Smooth muscle cell (in vitro differentiated cells): Measurements from ENCODE around the gene CXCL8. TPM values are rescaled to one million over a fixed set of nuclear protein-coding genes. Genes with fewer than 3 reads are reported as not detected.
A peak's percentile ranks its signal among the peaks of the same experiment; 100 is the strongest.

Source experiments
- DNase-seq: peaks from one replicate; lab custom pipeline; 2025; ENCODE audit not compliant: unreplicated experiment; lab: John Stamatoyannopoulos, UW
- H2AFZ ChIP-seq: fragments of 200-600 bp; sonication (generic); 2 replicates; pipeline ENCODE4 v1.6.0; 2016; ENCODE audit warnings: antibody characterized with exemption, low read depth, mild to moderate bottlenecking
- H3F3A ChIP-seq: fragments of 200-600 bp; sonication (generic); 2 replicates; pipeline ENCODE4 v1.6.0; 2017; ENCODE audit warnings: antibody characterized with exemption, low read depth
- H3K27ac ChIP-seq: fragments of 200-600 bp; sonication (generic); 2 replicates; pipeline ENCODE4 v1.5.1; 2016; ENCODE audit warnings: low read depth, mild to moderate bottlenecking
- H3K27me3 ChIP-seq: fragments of 200-600 bp; sonication (generic); 2 replicates; pipeline ENCODE4 v1.6.1; 2016; ENCODE audit warnings: low read depth, mild to moderate bottlenecking
- H3K36me3 ChIP-seq: fragments of 200-600 bp; sonication (generic); 2 replicates; pipeline ENCODE4 v1.5.1; 2016; ENCODE audit warnings: low read depth
- H3K4me1 ChIP-seq: fragments of 200-600 bp; sonication (generic); 2 replicates; pipeline ENCODE4 v1.5.1; 2016; ENCODE audit warnings: low read depth
- H3K4me2 ChIP-seq: fragments of 200-600 bp; sonication (generic); 2 replicates; pipeline ENCODE4 v1.6.0; 2016; ENCODE audit warnings: mild to moderate bottlenecking
- H3K4me3 ChIP-seq: fragments of 200-600 bp; sonication (generic); 2 replicates; pipeline ENCODE4 v1.5.1; 2016; ENCODE audit warnings: mild to moderate bottlenecking
- H3K79me2 ChIP-seq: fragments of 200-600 bp; sonication (generic); 2 replicates; pipeline ENCODE4 v1.6.0; 2016; ENCODE audit warnings: low read depth, mild to moderate bottlenecking
- H3K9ac ChIP-seq: fragments of 200-600 bp; sonication (generic); 2 replicates; pipeline ENCODE4 v1.6.0; 2016; ENCODE audit warnings: low read depth
- H3K9me3 ChIP-seq: fragments of 200-600 bp; sonication (generic); replicated peaks from 2 replicates; pipeline ENCODE4 v1.5.1; 2016; ENCODE audit warnings: low read depth
- H4K20me1 ChIP-seq: fragments of 200-600 bp; sonication (generic); 2 replicates; pipeline ENCODE4 v1.6.0; 2016; ENCODE audit warnings: low read depth
- CTCF ChIP-seq: fragments of 200-600 bp; sonication (generic); IDR thresholded peaks from 2 replicates; pipeline ENCODE4 v1.5.1; 2017; ENCODE audit warnings: borderline replicate concordance, mild to moderate bottlenecking, antibody characterized with exemption; ENCODE audit not compliant: insufficient read depth, poor library complexity, severe bottlenecking
- WGBS: methylation state at CpG from one replicate; pipeline ENCODE4 v1.1.7; 2016; ENCODE audit warnings: low lambda C conversion rate; 5-methylcytosine and 5-hydroxymethylcytosine counted together
- polyA plus RNA-seq: library from polyadenylated mRNA; unstranded; fragments of >200 nt; fragmentation: Nextera tagmentation; extraction: Ambion mirVana; gene quantifications from 2 replicates; pipeline ENCODE4 v1.2.1, GENCODE V29; 2016
- total RNA-seq: library from RNA; depleted of rRNA; stranded (reverse); fragments of >200 nt; gene quantifications from 2 replicates; pipeline ENCODE4 v1.2.3, GENCODE V29; 2014

CXCL8 gene
- total and polyA plus RNA-seq, 2 experiments from 2014 or later = 8.7 to 37.9 TPM

DNA sequence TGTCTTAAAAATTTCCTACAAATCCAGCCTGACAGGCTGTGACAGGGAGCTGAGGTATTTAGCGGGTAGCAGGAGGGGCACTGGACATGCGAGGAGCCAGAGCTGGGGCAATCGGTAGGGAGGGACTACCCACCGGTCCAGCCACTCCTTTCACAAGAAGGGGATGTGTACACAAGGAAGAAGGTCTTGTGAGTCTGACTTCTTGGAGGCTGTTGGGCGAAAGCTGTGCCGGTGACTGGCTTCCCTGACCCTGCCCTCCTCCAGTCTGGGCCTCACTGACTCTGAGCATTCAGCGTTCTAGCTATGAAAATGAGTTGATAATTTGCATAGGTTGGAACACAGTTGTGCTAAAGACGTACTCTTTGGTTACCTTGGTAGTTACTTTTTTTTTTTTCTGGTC is 12.7 kb upstream of the CXCL8 start:
- no peaks in the 10 kb centered on the region for H3F3A ChIP-seq
- H3K4me2 ChIP-seq = no peak overlapping the region
- no peaks in the 10 kb centered on the region for H4K20me1 ChIP-seq
- no peak overlapping the region for H3K27ac ChIP-seq
- no peak overlapping the region for H3K9ac ChIP-seq
- H3K79me2 ChIP-seq = no peaks in the 10 kb centered on the region
- no peak overlapping the region for H2AFZ ChIP-seq
- DNase-seq = no peak
- H3K4me3 ChIP-seq = no peak overlapping the region
- H3K4me1 ChIP-seq = peaks cover 10% of the 10 kb centered on the region
- WGBS = 73% methylated on average over 8 of the region's 8 CpGs
- H3K9me3 ChIP-seq = no peaks in the 10 kb centered on the region
- TF ChIP-seq CTCF = no peak
- H3K27me3 ChIP-seq = no peaks in the 10 kb centered on the region
- H3K36me3 ChIP-seq = no peaks in the 10 kb centered on the region

DNA sequence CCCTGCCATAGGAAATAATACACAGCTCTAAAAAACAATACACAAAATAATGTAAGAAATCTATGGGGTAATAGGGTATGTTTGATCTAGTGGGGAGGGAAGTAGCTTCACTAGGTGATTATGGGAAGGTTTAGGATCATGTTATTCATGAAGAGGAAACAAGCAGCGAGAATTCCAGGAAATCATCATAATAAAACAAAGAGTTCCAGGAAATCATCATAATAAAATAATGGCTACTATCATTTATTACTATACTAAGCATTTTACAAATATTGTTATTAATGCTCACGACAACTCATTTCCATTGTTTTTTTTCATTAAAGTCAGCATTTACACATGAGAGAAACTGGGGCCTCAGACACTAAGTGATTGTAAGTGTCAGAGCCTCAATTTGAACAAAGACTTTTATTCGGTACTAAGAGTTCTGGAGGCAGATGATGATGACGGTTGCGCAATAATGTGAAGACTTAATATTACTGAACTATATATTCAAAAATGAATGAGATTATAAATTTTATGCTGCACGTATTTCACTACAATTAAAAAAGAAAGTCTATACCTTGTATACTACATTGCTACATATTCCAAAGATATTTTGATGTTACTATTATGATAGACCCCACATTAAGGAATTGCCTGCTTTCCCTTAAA is 12.2 kb upstream of the CXCL8 start:
- no peak overlapping the region for H3K4me2 ChIP-seq
- no peak overlapping the region for H2AFZ ChIP-seq
- no peaks in the 10 kb centered on the region for H4K20me1 ChIP-seq
- H3K9me3 ChIP-seq = no peaks in the 10 kb centered on the region
- H3K27ac ChIP-seq = no peak overlapping the region
- DNase-seq = no peak
- TF ChIP-seq CTCF = no peak
- no peak overlapping the region for H3K9ac ChIP-seq
- peaks cover 10% of the 10 kb centered on the region for H3K4me1 ChIP-seq
- no peak overlapping the region for H3K4me3 ChIP-seq
- no peaks in the 10 kb centered on the region for H3F3A ChIP-seq
- H3K27me3 ChIP-seq = no peaks in the 10 kb centered on the region
- 97% methylated on average over 6 of the region's 6 CpGs for WGBS
- no peaks in the 10 kb centered on the region for H3K79me2 ChIP-seq
- H3K36me3 ChIP-seq = no peaks in the 10 kb centered on the region

GRCh38 chr4:73729534-73730165 is 10.7 kb upstream of the CXCL8 start:
- Histone ChIP-seq H3K27me3 (no peaks in the 10 kb centered on the region), H3F3A (no peaks in the 10 kb centered on the region), H3K4me2 (peak overlapping the region; percentile 34), H3K4me3 (no peak overlapping the region), H3K4me1 (peaks cover 10% of the 10 kb centered on the region), H4K20me1 (no peaks in the 10 kb centered on the region), H3K9ac (no peak overlapping the region), H3K79me2 (no peaks in the 10 kb centered on the region), H3K9me3 (no peaks in the 10 kb centered on the region), H3K27ac (no peak overlapping the region), H3K36me3 (no peaks in the 10 kb centered on the region), H2AFZ (no peak overlapping the region)
- no peak for DNase-seq
- 29% methylated on average over 3 of the region's 3 CpGs for WGBS
- TF ChIP-seq CTCF = peak; percentile 79

GRCh38 chr4:73730292-73730691 is 10.1 kb upstream of the CXCL8 start:
- 68% methylated on average over 2 of the region's 2 CpGs for WGBS
- no peaks in the 10 kb centered on the region for H3K9me3 ChIP-seq
- H3K36me3 ChIP-seq = no peaks in the 10 kb centered on the region
- H3K4me3 ChIP-seq = no peak overlapping the region
- no peak for TF ChIP-seq CTCF
- H3K79me2 ChIP-seq = no peaks in the 10 kb centered on the region
- H3K9ac ChIP-seq = no peak overlapping the region
- H2AFZ ChIP-seq = no peak overlapping the region
- H4K20me1 ChIP-seq = no peaks in the 10 kb centered on the region
- H3K4me1 ChIP-seq = peaks cover 10% of the 10 kb centered on the region
- H3K27me3 ChIP-seq = no peaks in the 10 kb centered on the region
- peak overlapping the region; percentile 34 for H3K4me2 ChIP-seq
- no peaks in the 10 kb centered on the region for H3F3A ChIP-seq
- no peak for DNase-seq
- H3K27ac ChIP-seq = no peak overlapping the region
